Dedifferentiated amniotic fluid mesenchymal stem cell (primary cell): Measurements from ENCODE around the gene NSUN2.
"Not testable (repeated sequence)": the region's sequence is repeated elsewhere in the genome, so short reads cannot be mapped to it uniquely, and the experiment has no call there.

Experiments used
- DNase-seq: peaks from one replicate; pipeline ENCODE4 v3.0.0-alpha.2; 2016; ENCODE audit errors: extremely low spot score

The NSUN2 gene

GRCh38 chr5:6582507-6583048 lies 50.3 kb downstream of the NSUN2 start:
- DNase-seq, result no peak

DNA sequence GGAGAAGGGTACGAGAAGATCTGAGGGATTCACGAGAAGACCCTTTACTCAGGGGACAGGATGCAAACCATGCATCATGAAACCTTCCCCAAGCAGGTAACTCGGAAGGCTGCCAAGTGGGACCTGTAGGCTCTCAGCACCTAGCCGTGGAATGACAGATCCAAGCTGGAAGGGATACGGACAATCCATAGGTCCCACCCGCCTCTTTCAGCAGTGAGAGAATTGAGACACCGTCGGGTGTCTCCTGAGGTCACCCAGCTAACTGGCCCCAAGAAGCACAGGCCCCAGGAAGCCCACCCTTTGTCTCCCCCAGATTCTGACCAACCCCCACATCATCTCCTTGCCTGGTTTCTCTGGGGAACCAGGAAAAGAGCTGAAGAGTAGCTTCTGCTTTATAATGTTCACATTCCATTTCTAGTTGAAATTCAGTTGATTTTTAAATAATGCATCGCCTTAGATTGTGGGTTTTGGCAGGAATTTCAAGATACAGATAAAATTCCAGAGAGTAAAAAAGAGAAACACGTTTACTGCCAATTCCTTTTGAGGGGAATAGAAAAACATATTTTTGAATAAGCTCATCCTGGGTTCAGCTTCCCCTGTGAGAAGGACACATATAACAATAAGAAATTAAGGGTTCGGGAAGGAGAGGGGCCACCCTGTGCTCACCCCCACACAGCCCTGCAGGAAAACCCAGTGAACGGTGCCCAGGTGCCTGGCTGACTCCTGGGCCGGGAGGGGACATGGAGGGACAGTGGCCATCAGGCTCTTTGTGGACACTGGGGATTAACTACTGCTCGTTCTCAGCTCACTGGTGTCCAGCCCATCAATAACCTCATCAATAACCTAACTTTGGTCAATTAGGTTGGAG lies 51.1 kb downstream of the NSUN2 start:
- DNase-seq, result no peak

GRCh38 chr5:6581090-6581489 lies 51.8 kb downstream of the NSUN2 start:
- no peak for DNase-seq

GRCh38 chr5:6579535-6579934 lies 53.3 kb downstream of the NSUN2 start:
- DNase-seq, result no peak

GRCh38 chr5:6578676-6579343 lies 54.0 kb downstream of the NSUN2 start:
- DNase-seq, result no peak

GRCh38 chr5:6576861-6577501 lies 55.9 kb downstream of the NSUN2 start:
- DNase-seq, result peak; percentile 34

DNA sequence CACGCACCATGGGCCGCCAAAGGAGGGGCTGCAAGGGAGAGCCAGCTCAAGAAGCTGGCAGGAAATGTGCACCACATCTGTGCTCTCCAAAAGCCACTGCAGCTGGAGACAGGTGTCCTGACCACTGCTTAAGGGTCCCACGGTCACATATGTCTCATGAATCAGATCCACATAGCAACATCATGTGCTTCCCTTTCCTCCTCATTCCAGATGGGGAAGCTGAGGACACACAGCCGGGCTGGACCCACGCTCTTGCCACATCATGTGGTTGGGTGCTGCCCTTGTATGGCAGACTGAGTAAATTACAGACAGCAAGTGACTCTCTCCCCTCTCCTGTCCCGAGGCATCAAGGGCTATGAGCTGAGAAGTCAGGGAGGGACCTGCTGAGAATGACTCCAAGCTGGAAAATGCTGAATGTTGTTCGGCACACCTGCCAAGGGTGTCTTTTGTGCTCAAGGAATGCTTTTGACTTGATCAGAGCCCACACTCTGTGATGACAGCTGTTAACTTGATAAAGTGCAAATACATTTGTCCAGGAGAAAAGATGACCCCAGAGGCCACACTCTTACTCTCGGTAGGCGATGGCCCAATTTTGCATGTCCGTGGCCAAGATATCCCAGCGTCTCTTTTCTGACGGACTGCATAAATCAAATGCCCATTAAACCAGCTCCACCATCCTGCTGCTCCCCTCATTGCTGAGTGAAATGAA lies 58.2 kb downstream of the NSUN2 start:
- no peak for DNase-seq

GRCh38 chr5:6574111-6574510 lies 58.7 kb downstream of the NSUN2 start:
- no peak for DNase-seq

DNA sequence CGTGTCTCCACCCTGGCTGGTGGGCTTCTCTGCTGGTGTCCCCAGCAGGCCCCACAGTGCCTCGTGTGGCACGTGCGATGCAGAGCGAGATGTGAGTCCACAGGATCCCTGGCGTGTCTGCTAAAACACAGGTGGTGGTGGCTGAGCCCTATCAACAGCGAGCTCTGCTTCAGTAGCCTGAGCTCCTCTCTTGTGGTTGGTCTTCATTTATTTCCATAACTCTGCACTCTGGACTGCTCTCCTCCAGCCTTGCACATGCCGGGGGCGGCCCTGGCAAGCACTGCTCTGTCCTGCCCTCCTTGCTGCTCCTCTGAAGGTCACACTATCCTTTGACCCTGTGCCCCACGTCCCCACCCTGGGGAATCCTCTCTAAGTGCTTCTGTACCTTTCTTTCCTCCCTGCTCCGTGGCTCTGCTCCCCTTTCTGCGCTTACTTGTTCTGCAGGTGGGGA lies 59.2 kb downstream of the NSUN2 start:
- no peak for DNase-seq

DNA sequence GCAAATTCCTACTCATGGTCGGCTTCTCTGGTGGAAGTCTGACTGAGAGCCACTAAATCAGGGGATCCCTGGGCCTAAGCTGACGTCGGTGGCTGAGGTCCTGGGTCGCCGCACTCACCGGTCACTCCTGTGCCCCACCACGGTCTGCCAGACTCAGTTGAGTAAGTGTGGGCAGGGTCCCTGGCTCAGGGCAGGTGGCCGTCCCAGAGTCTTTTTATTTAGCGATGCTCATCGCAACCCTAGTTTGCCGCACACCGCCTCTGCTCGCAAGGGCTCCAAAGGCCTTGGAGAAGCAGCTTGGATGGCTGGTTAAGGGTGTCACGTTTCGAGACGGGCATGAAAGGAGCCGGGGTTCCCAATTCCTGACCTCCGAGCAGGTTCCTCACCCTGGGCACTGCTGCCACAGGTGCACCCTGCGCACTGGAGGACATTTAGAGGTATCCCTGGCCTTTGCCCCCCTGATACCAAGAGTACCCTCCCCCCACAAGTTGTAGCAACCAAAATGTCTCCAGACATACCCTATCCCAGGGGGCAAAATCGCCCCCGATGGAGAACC lies 59.9 kb downstream of the NSUN2 start:
- no peak for DNase-seq

DNA sequence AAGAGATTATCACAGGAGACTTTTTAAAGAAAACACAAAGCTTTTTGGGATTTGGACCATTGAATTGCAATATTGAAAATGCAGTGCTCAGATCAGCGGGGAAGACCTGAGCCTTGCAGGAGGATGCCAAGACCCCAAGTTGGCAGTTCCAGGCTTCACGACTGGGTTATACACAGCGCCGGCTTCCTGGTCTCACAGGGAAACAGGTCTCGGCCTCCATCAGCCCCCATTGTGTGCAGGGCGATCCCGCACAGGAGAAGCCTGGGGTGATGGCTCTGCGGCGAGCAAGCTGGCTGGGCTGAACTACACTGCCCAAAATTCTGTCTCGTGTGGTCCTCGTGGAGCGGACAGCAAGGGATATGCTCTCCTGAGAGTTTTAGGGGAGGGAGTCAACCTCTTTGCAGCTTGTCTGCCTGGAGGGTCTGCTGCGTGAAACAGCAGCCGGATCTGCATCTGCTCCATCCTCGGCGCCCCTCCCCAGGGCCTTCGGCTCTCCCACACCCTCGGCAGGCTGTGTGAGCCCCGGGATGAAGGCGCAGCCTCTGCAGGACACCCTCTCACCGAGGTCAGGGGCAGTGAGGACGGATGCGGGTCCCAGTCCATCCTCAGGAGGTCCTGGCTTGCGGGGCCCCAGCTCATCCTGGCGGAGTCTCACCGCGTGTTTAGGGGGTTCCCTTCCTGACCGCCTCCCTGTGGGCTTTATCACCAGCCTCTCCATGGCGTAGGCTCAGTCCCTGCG lies 60.6 kb downstream of the NSUN2 start:
- no peak for DNase-seq

DNA sequence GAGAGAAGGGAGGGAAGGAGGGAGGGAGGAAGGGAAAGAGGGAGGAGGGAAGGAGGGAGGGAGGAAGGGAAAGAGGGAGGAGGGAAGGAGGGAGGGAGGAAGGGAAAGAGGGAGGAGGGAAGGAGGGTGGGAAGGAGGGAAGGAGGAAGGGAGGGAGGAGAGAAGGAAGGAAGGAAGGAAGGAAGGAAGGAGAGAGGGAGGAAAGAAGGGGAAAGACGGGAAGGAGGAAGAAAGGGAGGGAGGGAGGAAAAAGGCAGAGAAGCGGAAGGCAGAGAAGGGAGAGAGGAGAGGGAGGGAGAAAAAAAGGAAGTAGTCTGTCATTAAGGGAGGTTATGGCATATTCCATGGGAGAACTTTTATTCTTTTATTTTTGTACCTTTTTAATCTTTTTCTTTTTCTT lies 61.2 kb downstream of the NSUN2 start:
- not testable (repeated sequence) for DNase-seq

DNA sequence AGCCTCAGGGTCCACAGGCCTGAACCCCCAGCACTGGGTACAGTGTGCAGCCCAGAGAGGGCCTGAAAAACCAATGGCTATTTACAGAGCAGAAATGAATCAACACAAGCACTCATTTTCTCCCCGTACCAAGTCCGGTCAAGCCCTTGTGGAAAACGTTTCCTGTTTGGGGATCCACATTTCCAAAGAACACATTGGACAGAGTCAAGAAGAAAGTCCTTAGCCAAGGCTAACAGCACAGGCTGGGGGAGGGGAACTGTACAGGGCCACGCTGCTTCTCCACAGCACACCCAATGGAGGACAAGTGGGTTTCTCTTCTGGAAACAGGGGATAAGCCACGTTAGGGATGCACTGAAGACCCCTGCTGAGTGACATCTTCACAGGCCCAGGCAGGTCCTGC lies 62.3 kb downstream of the NSUN2 start:
- no peak for DNase-seq

DNA sequence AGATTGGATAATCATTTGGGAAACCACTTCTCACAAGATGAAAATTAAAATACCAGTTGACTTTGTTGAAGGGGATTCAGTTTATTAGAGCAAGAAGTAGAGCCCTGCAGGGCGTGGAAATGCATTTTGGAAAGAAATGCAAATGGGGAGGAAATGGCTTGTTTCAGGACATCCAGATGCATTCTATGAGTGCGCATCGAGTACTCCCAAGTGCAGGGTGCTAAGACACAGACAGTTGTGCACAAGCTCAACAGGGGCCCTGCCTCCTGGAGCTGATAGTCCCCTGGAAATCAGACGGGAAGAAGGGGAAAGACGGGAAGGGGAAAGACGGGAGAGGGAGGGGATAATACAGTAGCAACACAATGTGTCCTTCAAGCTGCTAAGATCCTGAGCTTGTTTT lies 64.0 kb downstream of the NSUN2 start:
- DNase-seq, result no peak

- no peak for DNase-seq
These were observed 64.5 kb downstream of the NSUN2 start for GRCh38 chr5:6568383-6568782.

GRCh38 chr5:6567835-6568234 lies 65.0 kb downstream of the NSUN2 start:
- no peak for DNase-seq

GRCh38 chr5:6567068-6567467 lies 65.8 kb downstream of the NSUN2 start:
- no peak for DNase-seq

DNA sequence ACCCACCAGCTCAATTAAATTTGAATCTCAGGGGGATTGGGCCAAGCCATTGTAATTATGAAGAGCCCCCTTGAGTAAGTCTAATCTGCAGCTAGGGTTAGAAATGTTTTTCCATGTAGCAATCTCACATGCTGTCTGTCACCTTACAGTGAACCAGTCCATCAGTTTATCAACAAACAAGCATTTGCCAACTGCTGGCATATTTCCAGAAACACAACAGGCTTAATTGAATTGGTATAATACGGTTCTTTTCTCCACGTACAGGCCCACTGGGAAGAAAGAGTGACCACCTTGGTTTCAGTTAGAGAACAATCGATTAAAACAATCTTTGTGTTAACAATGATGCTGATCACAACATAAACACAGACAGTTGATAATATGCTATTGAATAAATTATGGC lies 67.4 kb downstream of the NSUN2 start:
- DNase-seq, result no peak

GRCh38 chr5:6557807-6558575 lies 74.9 kb downstream of the NSUN2 start:
- no peak for DNase-seq

GRCh38 chr5:6556802-6557102 lies 76.1 kb downstream of the NSUN2 start:
- no peak for DNase-seq
